Effector memory CD8-positive, alpha-beta T cell (primary cell): ENCODE measurements around the gene CA7.
"Not testable (repeated sequence)": the region's sequence is repeated elsewhere in the genome, so short reads cannot be mapped to it uniquely, and the experiment has no call there.

ENCODE experiments used
- ATAC-seq: fragments of 150-1000 bp; cut with Tn5 transposase; replicated peaks from 2 replicates; pipeline ENCODE4 v1.10.0; 2021; ENCODE audit warnings: mild to moderate bottlenecking, moderate library complexity
- DNase-seq, 3 experiments: peaks; one replicate each; pipeline ENCODE4 v3.0.0; 2021
- H3K27ac Mint-ChIP-seq, 2 donors: one replicate each; pipeline ENCODE4 v1.8.0; 2022; ENCODE audit warnings: mild to moderate bottlenecking in 2 of 2, mixed read lengths in 2 of 2, moderate library complexity in 2 of 2
- H3K27me3 Mint-ChIP-seq, 2 donors: one replicate each; pipeline ENCODE4 v1.8.0; 2022; ENCODE audit warnings: mixed read lengths in 2 of 2
- H3K36me3 Mint-ChIP-seq: one replicate; pipeline ENCODE4 v1.8.0; 2022; ENCODE audit warnings: mild to moderate bottlenecking, moderate library complexity, mixed read lengths; ENCODE audit not compliant: insufficient read depth
- H3K4me1 Mint-ChIP-seq, 2 donors: one replicate each; pipeline ENCODE4 v1.8.0; 2022; ENCODE audit warnings: low read depth in 2 of 2, mixed read lengths in 2 of 2
- H3K4me3 Mint-ChIP-seq, 2 donors: one replicate each; pipeline ENCODE4 v1.8.0; 2022; ENCODE audit warnings: mild to moderate bottlenecking in 2 of 2, mixed read lengths in 2 of 2, moderate library complexity in 2 of 2
- H3K9me3 Mint-ChIP-seq, 2 donors: one replicate each; pipeline ENCODE4 v1.8.0; 2022; ENCODE audit warnings: mixed read lengths in 2 of 2

Gene CA7

GRCh38 chr16:66871363-66871762 lies 27.1 kb downstream of the CA7 start:
- DNase-seq, H3K9me3 Mint-ChIP-seq, H3K4me3 Mint-ChIP-seq, ATAC-seq, H3K27me3 Mint-ChIP-seq: not testable (repeated sequence)
- Mint-ChIP-seq H3K36me3 (peaks cover 10% of the 10 kb centered on the region), H3K27ac (peak overlapping the region in 1 of 2 donors; percentile 92), H3K4me1 (peaks cover 31 to 33% of the 10 kb centered on the region in 2 donors)

GRCh38 chr16:66871840-66872239 lies 27.6 kb downstream of the CA7 start:
- Mint-ChIP-seq H3K4me1 (peaks cover 31 to 33% of the 10 kb centered on the region in 2 donors), H3K9me3 (no peaks in the 10 kb centered on the region), H3K27me3 (no peaks in the 10 kb centered on the region), H3K4me3 (peak overlapping the region; percentile 34 to 79), H3K27ac (peak overlapping the region in 1 of 2 donors; percentile 92), H3K36me3 (peaks cover 10% of the 10 kb centered on the region)
- DNase-seq: no peak
- no peak for ATAC-seq

GRCh38 chr16:66872559-66872942 lies 28.3 kb downstream of the CA7 start:
- H3K27ac Mint-ChIP-seq: peak overlapping the region; percentile 82 to 92
- no peaks in the 10 kb centered on the region for H3K27me3 Mint-ChIP-seq
- H3K4me1 Mint-ChIP-seq: peaks cover 31 to 33% of the 10 kb centered on the region in 2 donors
- no peak for ATAC-seq
- no peaks in the 10 kb centered on the region for H3K9me3 Mint-ChIP-seq
- H3K4me3 Mint-ChIP-seq: peak overlapping the region; percentile 79 to 85
- H3K36me3 Mint-ChIP-seq: peaks cover 10% of the 10 kb centered on the region
- no peak for DNase-seq

GRCh38 chr16:66872943-66873684 lies 28.9 kb downstream of the CA7 start:
- Mint-ChIP-seq H3K4me1 (peaks cover 30 to 32% of the 10 kb centered on the region in 2 donors), H3K27ac (peak overlapping the region; percentile 82 to 92), H3K4me3 (peak overlapping the region; percentile 79 to 85), H3K9me3 (no peaks in the 10 kb centered on the region), H3K27me3 (no peaks in the 10 kb centered on the region), H3K36me3 (peaks cover 10% of the 10 kb centered on the region)
- DNase-seq: peak; percentile 86 to 91 (median 89)
- peak; percentile 86 for ATAC-seq

GRCh38 chr16:66873685-66874055 lies 29.5 kb downstream of the CA7 start:
- H3K4me3 Mint-ChIP-seq: peak overlapping the region; percentile 79 to 85

GRCh38 chr16:66874079-66874775 lies 30.0 kb downstream of the CA7 start:
- Mint-ChIP-seq H3K27ac (peak overlapping the region; percentile 82 to 92), H3K4me1 (peaks cover 34 to 37% of the 10 kb centered on the region in 2 donors), H3K4me3 (peak overlapping the region; percentile 71), H3K27me3 (no peaks in the 10 kb centered on the region), H3K9me3 (no peaks in the 10 kb centered on the region), H3K36me3 (peaks cover 10% of the 10 kb centered on the region)
- DNase-seq (no peak), ATAC-seq (no peak)

More at GRCh38 chr16:66873685-66874055, 29.5 kb downstream of the CA7 start:
- Mint-ChIP-seq H3K27ac (peak overlapping the region; percentile 82 to 92), H3K9me3 (no peaks in the 10 kb centered on the region), H3K4me1 (peaks cover 33 to 37% of the 10 kb centered on the region in 2 donors), H3K36me3 (peaks cover 10% of the 10 kb centered on the region), H3K27me3 (no peaks in the 10 kb centered on the region)
- no peak for ATAC-seq
- no peak for DNase-seq

- ATAC-seq: no peak
- H3K36me3 Mint-ChIP-seq: peaks cover 20% of the 10 kb centered on the region
- H3K27ac Mint-ChIP-seq: peak overlapping the region in 1 of 2 donors; percentile 53
- H3K4me3 Mint-ChIP-seq: peak overlapping the region in 1 of 2 donors; percentile 87
- DNase-seq: no peak
- no peaks in the 10 kb centered on the region for H3K27me3 Mint-ChIP-seq
- H3K9me3 Mint-ChIP-seq: no peaks in the 10 kb centered on the region
- peaks cover 31 to 43% of the 10 kb centered on the region in 2 donors for H3K4me1 Mint-ChIP-seq
Observed at GRCh38 chr16:66878067-66878466, 33.9 kb downstream of the CA7 start.

- DNase-seq: peak; percentile 84 to 89 (median 85)
- H3K9me3 Mint-ChIP-seq: no peaks in the 10 kb centered on the region
- H3K4me3 Mint-ChIP-seq: peak within 1 kb of the TSS; percentile 87 to 99
- H3K27ac Mint-ChIP-seq: peak within 1 kb of the TSS; percentile 90 to 96
- H3K27me3 Mint-ChIP-seq: no peaks in the 10 kb centered on the region
- H3K36me3 Mint-ChIP-seq: peaks cover 30% of the 10 kb centered on the region
- ATAC-seq: peak; percentile 95
- peaks cover 28 to 29% of the 10 kb centered on the region in 2 donors for H3K4me1 Mint-ChIP-seq
Observed at GRCh38 chr16:66880288-66881013, 36.2 kb downstream of the CA7 start, which contains the start of gene PDP2. TSS of gene PDP2 (plus strand) at chr16:66880515. CDS start at chr16:66884285, 3,770 bp downstream.

GRCh38 chr16:66881014-66881417 lies 36.8 kb downstream of the CA7 start:
- Mint-ChIP-seq H3K27me3 (no peaks in the 10 kb centered on the region), H3K4me1 (peaks cover 28 to 34% of the 10 kb centered on the region in 2 donors), H3K4me3 (peak overlapping the region; percentile 87 to 99), H3K27ac (peak overlapping the region in 1 of 2 donors; percentile 90), H3K36me3 (peaks cover 30% of the 10 kb centered on the region), H3K9me3 (no peaks in the 10 kb centered on the region)
- ATAC-seq: peak; percentile 11
- DNase-seq: no peak

- peak overlapping the region; percentile 87 to 99 for H3K4me3 Mint-ChIP-seq
- H3K36me3 Mint-ChIP-seq: peaks cover 33% of the 10 kb centered on the region
- DNase-seq (no peak), ATAC-seq (no peak)
- H3K9me3 Mint-ChIP-seq: no peaks in the 10 kb centered on the region
- no peaks in the 10 kb centered on the region for H3K27me3 Mint-ChIP-seq
- peaks cover 27 to 35% of the 10 kb centered on the region in 2 donors for H3K4me1 Mint-ChIP-seq
- H3K27ac Mint-ChIP-seq: peak overlapping the region; percentile 8 to 68
Observed at GRCh38 chr16:66881560-66881959, 37.3 kb downstream of the CA7 start.

GRCh38 chr16:66881964-66882508 lies 37.8 kb downstream of the CA7 start:
- ATAC-seq: no peak
- H3K4me1 Mint-ChIP-seq: peaks cover 31 to 35% of the 10 kb centered on the region in 2 donors
- H3K36me3 Mint-ChIP-seq: peaks cover 37% of the 10 kb centered on the region
- peak overlapping the region; percentile 8 to 68 for H3K27ac Mint-ChIP-seq
- no peak for DNase-seq
- H3K9me3 Mint-ChIP-seq: no peaks in the 10 kb centered on the region
- H3K4me3 Mint-ChIP-seq: peak overlapping the region; percentile 87 to 99
- H3K27me3 Mint-ChIP-seq: no peaks in the 10 kb centered on the region

- no peaks in the 10 kb centered on the region for H3K27me3 Mint-ChIP-seq
- peaks cover 39% of the 10 kb centered on the region for H3K36me3 Mint-ChIP-seq
- no peak for ATAC-seq
- no peak overlapping the region for H3K27ac Mint-ChIP-seq
- peaks cover 31 to 34% of the 10 kb centered on the region in 2 donors for H3K4me1 Mint-ChIP-seq
- no peaks in the 10 kb centered on the region for H3K9me3 Mint-ChIP-seq
- H3K4me3 Mint-ChIP-seq: no peak overlapping the region
- no peak for DNase-seq
Observed at GRCh38 chr16:66882702-66883101, 38.5 kb downstream of the CA7 start.

GRCh38 chr16:66885491-66885890 lies 41.3 kb downstream of the CA7 start:
- Mint-ChIP-seq H3K4me1 (peaks cover 13 to 19% of the 10 kb centered on the region in 2 donors), H3K27ac (no peak overlapping the region), H3K9me3 (no peaks in the 10 kb centered on the region), H3K4me3 (no peak overlapping the region), H3K27me3 (no peaks in the 10 kb centered on the region), H3K36me3 (peaks cover 54% of the 10 kb centered on the region)
- DNase-seq (no peak), ATAC-seq (no peak)
